ENCODE data around the gene FAM43B. TPM values are rescaled to one million over a fixed set of nuclear protein-coding genes. Genes with fewer than 3 reads are reported as not detected.
A peak's percentile ranks its signal among the peaks of the same experiment; 100 is the strongest.

The FAM43B gene
- total RNA-seq, 1 experiment from 2014 or later = 2.9 TPM

- H3K4me3 Mint-ChIP-seq = no peak overlapping the region
- no peak overlapping the region for H3K27ac Mint-ChIP-seq
- H3K36me3 Mint-ChIP-seq = no peaks in the 10 kb centered on the region
- ChIA-PET POLR2A (no interaction called here), CTCF (interaction anchor here (1.8 to 4.2 kb wide), 3 partner anchors 12 to 109 kb away, joined by 4 to 41 read pairs (median 9); no protein-coding TSS in a partner anchor)
- no peak for TF ChIP-seq ATF3 (CRISPR knock-in tag; conservative IDR thresholded peaks at IDR 0.05)
- TF ChIP-seq ATF1 (CRISPR knock-in tag; IDR thresholded peaks at IDR 0.05) = no peak
- TF ChIP-seq SMAD3 (CRISPR knock-in tag; IDR thresholded peaks at IDR 0.05; ENCODE audit: borderline replicate concordance) = no peak
- no peak for TF ChIP-seq ZMAT4 (CRISPR knock-in tag; IDR thresholded peaks at IDR 0.05)
- TF ChIP-seq USF2 (CRISPR knock-in tag; IDR thresholded peaks at IDR 0.05) = no peak
- no peak for TF ChIP-seq TEAD1 (CRISPR knock-in tag; IDR thresholded peaks at IDR 0.05)
- TF ChIP-seq CBFB (CRISPR knock-in tag; IDR thresholded peaks at IDR 0.05; ENCODE audit: low read depth) = no peak
- TF ChIP-seq NR3C1 (CRISPR knock-in tag; conservative IDR thresholded peaks at IDR 0.05; ENCODE audit: low read depth) = no peak
- no peak for TF ChIP-seq KAT7 (CRISPR knock-in tag; IDR thresholded peaks at IDR 0.05; ENCODE audit: borderline replicate concordance)
- ATAC-seq (no peak), DNase-seq (ENCODE audit: low spot score) (no peak)
- H3K9me3 Mint-ChIP-seq = no peaks in the 10 kb centered on the region
- H3K27me3 Mint-ChIP-seq (ENCODE audit: low read depth) = peaks cover 2% of the 10 kb centered on the region; the same call in 1 of the 2 replicates
- peaks cover 34% of the 10 kb centered on the region for H3K4me1 Mint-ChIP-seq
Observed at GRCh38 chr1:20587661-20588053, 35.3 kb downstream of the FAM43B start.

- Mint-ChIP-seq H3K27me3 (ENCODE audit: low read depth) (peaks cover 2% of the 10 kb centered on the region; the same call in 1 of the 2 replicates), H3K4me1 (peaks cover 32% of the 10 kb centered on the region), H3K9me3 (no peaks in the 10 kb centered on the region), H3K27ac (no peak within 1 kb of the TSS), H3K4me3 (peak within 1 kb of the TSS; percentile 43), H3K36me3 (no peaks in the 10 kb centered on the region)
- CTCF ChIA-PET = interaction anchor here (0.6 to 4.2 kb wide), 6 partner anchors 13 to 108 kb away, joined by 3 to 41 read pairs (median 4); no protein-coding TSS in a partner anchor
- ATAC-seq (peak; percentile 88), DNase-seq (ENCODE audit: low spot score) (peak; percentile 35)
- POLR2A ChIA-PET = no interaction called here
- TF ChIP-seq GTF2I (CRISPR knock-in tag; conservative IDR thresholded peaks at IDR 0.05) (peak; percentile 99), IRF2 (CRISPR knock-in tag; IDR thresholded peaks at IDR 0.05; ENCODE audit: borderline replicate concordance, low read depth) (no peak)
Observed at GRCh38 chr1:20588634-20589225, 36.4 kb downstream of the FAM43B start, which contains the start of gene CDA. TSS of gene CDA (plus strand) at chr1:20589097. CDS start at chr1:20589130, 33 bp downstream.

GRCh38 chr1:20589331-20590278 lies 37.2 kb downstream of the FAM43B start:
- Mint-ChIP-seq H3K4me3 (peak overlapping the region; percentile 43), H3K27me3 (ENCODE audit: low read depth) (peaks cover 2% of the 10 kb centered on the region; the same call in 1 of the 2 replicates), H3K36me3 (no peaks in the 10 kb centered on the region), H3K4me1 (peaks cover 33% of the 10 kb centered on the region), H3K27ac (peak overlapping the region; percentile 59; the same call in 1 of the 2 replicates), H3K9me3 (no peaks in the 10 kb centered on the region)
- CTCF ChIA-PET = interaction anchor here (0.6 to 4.2 kb wide), 8 partner anchors 14 to 107 kb away, joined by 3 to 41 read pairs (median 4); partner anchors contain the start of gene PINK1
- POLR2A ChIA-PET = no interaction called here
- no peak for TF ChIP-seq FOXP1 (CRISPR knock-in tag; IDR thresholded peaks at IDR 0.05; ENCODE audit: borderline replicate concordance)
- TF ChIP-seq OVOL2 (CRISPR knock-in tag; IDR thresholded peaks at IDR 0.05; ENCODE audit: borderline replicate concordance) = no peak
- TF ChIP-seq AFF4 (CRISPR knock-in tag; IDR thresholded peaks at IDR 0.05; ENCODE audit: borderline replicate concordance) = no peak
- TF ChIP-seq KAT7 (CRISPR knock-in tag; IDR thresholded peaks at IDR 0.05; ENCODE audit: borderline replicate concordance) = no peak
- ATAC-seq (peak; percentile 16; the same call in 1 of the 2 replicates), DNase-seq (ENCODE audit: low spot score) (no peak)

Data from WTC11 (cell line).